Activated CD4-positive, alpha-beta T cell treated with anti-CD3 and anti-CD28 coated beads, Interleukin-2, amount 10 ng/mL, durations not matched to agents 7 days and 5 days (primary cell): ENCODE results near the gene SYNE1. TPM values are rescaled to one million over a fixed set of nuclear protein-coding genes. Genes with fewer than 3 reads are reported as not detected.

Source experiments
- CTCF ChIA-PET: fragments of 350-600 bp; sonication (Branson Sonifier 250); formaldehyde crosslinking; loops from one replicate; lab custom pipeline; 2021; ENCODE audit warnings: antibody characterized with exemption; lab: Charles Lee
- POLR2A ChIA-PET: fragments of 350-600 bp; sonication (Branson Sonifier 250); formaldehyde crosslinking; loops from one replicate; lab custom pipeline; 2021; ENCODE audit warnings: antibody characterized with exemption; lab: Charles Lee
- DNase-seq: peaks from one replicate; pipeline ENCODE4 v3.0.0-alpha.2; 2020
- H3K27ac Mint-ChIP-seq: one replicate; pipeline ENCODE4 v1.8.0; 2021; ENCODE audit warnings: mild to moderate bottlenecking, moderate library complexity, mixed read lengths
- H3K27me3 Mint-ChIP-seq: one replicate; pipeline ENCODE4 v1.8.0; 2021; ENCODE audit warnings: mixed read lengths
- H3K36me3 Mint-ChIP-seq: one replicate; pipeline ENCODE4 v1.8.0; 2021; ENCODE audit warnings: low read depth, mixed read lengths
- H3K4me1 Mint-ChIP-seq: one replicate; pipeline ENCODE4 v1.8.0; 2021; ENCODE audit warnings: mixed read lengths
- H3K4me3 Mint-ChIP-seq: one replicate; pipeline ENCODE4 v1.8.0; 2021; ENCODE audit warnings: mild to moderate bottlenecking, moderate library complexity, mixed read lengths
- H3K9me3 Mint-ChIP-seq: one replicate; pipeline ENCODE4 v1.8.0; 2021; ENCODE audit warnings: mixed read lengths
- total RNA-seq, 2 experiments: library from RNA; stranded (reverse); gene quantifications; one replicate each; pipeline ENCODE4 v1.2.3, GENCODE V29; 2021

SYNE1 gene
- total RNA-seq, 2 experiments from 2014 or later: 98.4 to 99.3 TPM

DNA sequence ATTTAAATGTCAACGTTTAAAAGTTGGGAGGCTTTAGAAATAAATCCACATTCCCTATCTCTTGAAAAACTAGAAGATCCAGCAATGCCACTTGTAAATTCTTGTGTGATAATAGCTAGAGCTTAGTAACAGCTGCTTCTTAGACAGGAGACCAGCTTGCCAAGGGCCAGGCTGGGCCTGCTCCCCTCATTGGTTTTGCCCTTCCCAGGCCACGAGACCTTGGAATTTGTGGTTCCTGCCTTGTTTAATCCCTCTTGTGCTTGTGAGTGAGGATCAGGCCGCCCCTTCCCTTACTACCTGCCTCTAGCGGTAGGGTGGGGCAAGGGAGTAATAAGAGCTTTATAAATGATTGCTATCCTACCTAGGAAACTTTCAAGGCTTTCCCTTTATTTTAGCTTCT is 363.5 kb downstream of the SYNE1 start:
- CTCF ChIA-PET: interaction anchor here (1.2 kb wide), 1 partner anchor 26 kb away, joined by 3 read pairs; no protein-coding TSS in a partner anchor
- no peak overlapping the region for H3K4me3 Mint-ChIP-seq
- POLR2A ChIA-PET: interaction anchor here (0.7 kb wide), 1 partner anchor 41 kb away, joined by 3 read pairs; no protein-coding TSS in a partner anchor

DNA sequence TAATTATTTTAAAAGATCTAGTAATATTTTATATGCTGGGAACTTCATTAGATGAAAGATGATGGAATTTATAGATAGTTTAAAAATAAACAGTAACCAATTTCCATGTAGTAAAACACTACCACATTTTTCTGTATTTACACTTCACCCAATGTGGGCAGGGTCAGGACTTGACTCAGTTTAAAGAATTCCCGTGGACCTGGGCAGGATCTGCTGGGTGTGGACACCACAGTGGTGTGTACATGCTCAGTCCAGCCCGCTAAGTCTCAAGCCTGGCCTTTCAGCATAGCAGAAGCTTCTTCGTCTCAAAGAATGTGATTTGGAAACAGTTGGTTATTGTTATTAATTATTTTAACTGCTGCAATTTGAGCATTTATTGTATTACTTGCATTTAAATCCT is 364.2 kb downstream of the SYNE1 start:
- H3K27ac Mint-ChIP-seq: no peak overlapping the region
- no peaks in the 10 kb centered on the region for H3K27me3 Mint-ChIP-seq
- H3K4me3 Mint-ChIP-seq: no peak overlapping the region
- H3K9me3 Mint-ChIP-seq: no peaks in the 10 kb centered on the region
- peaks cover 14% of the 10 kb centered on the region for H3K4me1 Mint-ChIP-seq
- H3K36me3 Mint-ChIP-seq: peaks cover 27% of the 10 kb centered on the region
- CTCF ChIA-PET: interaction anchor here (1.2 kb wide), 1 partner anchor 25 kb away, joined by 3 read pairs; no protein-coding TSS in a partner anchor
- POLR2A ChIA-PET: no interaction called here
- DNase-seq: no peak

More for the DNA sequence above, 363.5 kb downstream of the SYNE1 start:
- Mint-ChIP-seq H3K27ac (no peak overlapping the region), H3K27me3 (no peaks in the 10 kb centered on the region), H3K36me3 (peaks cover 29% of the 10 kb centered on the region), H3K9me3 (no peaks in the 10 kb centered on the region), H3K4me1 (peaks cover 14% of the 10 kb centered on the region)
- DNase-seq: no peak

DNA sequence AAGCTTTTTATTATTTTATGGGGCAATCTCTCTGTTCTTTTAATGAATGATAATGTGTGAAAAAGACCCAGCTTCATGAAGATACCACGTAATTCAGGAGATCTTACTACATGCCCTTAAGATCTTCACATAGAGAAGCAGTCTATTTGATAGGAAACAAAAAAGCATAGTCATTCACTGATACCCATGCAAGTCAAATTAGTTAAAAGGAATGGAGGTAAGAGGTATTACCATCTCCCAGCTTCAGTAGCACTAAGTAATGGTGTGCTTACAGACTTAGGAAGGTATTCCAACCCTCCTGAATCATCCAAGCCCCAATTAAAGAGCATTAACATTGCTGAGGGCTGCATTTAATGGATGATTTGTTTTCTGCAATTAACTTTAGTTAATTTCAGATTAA is 364.7 kb downstream of the SYNE1 start:
- no peaks in the 10 kb centered on the region for H3K9me3 Mint-ChIP-seq
- H3K27me3 Mint-ChIP-seq: no peaks in the 10 kb centered on the region
- CTCF ChIA-PET: no interaction called here
- peaks cover 14% of the 10 kb centered on the region for H3K4me1 Mint-ChIP-seq
- H3K27ac Mint-ChIP-seq: no peak overlapping the region
- DNase-seq: no peak
- POLR2A ChIA-PET: interaction anchor here (0.6 kb wide), 1 partner anchor 26 kb away, joined by 4 read pairs; no protein-coding TSS in a partner anchor
- H3K36me3 Mint-ChIP-seq: peaks cover 25% of the 10 kb centered on the region
- H3K4me3 Mint-ChIP-seq: no peak overlapping the region

- Mint-ChIP-seq H3K27ac (no peak overlapping the region), H3K9me3 (no peaks in the 10 kb centered on the region), H3K27me3 (no peaks in the 10 kb centered on the region), H3K36me3 (peaks cover 27% of the 10 kb centered on the region), H3K4me1 (peaks cover 14% of the 10 kb centered on the region), H3K4me3 (no peak overlapping the region)
- DNase-seq: no peak
- ChIA-PET CTCF (no interaction called here), POLR2A (interaction anchor here (0.6 kb wide), 1 partner anchor 26 kb away, joined by 4 read pairs; no protein-coding TSS in a partner anchor)
These were observed 365.2 kb downstream of the SYNE1 start for GRCh38 chr6:152271776-152272464.

GRCh38 chr6:152270301-152270925 is 366.7 kb downstream of the SYNE1 start:
- Mint-ChIP-seq H3K9me3 (no peaks in the 10 kb centered on the region), H3K36me3 (peaks cover 30% of the 10 kb centered on the region), H3K4me1 (peaks cover 14% of the 10 kb centered on the region), H3K27me3 (no peaks in the 10 kb centered on the region), H3K4me3 (no peak overlapping the region), H3K27ac (peak overlapping the region; percentile 20)
- no peak for DNase-seq
- ChIA-PET POLR2A (no interaction called here), CTCF (interaction anchor here (0.7 to 1.1 kb wide), 2 partner anchors 22 to 27 kb away, joined by 3 read pairs; no protein-coding TSS in a partner anchor)

DNA sequence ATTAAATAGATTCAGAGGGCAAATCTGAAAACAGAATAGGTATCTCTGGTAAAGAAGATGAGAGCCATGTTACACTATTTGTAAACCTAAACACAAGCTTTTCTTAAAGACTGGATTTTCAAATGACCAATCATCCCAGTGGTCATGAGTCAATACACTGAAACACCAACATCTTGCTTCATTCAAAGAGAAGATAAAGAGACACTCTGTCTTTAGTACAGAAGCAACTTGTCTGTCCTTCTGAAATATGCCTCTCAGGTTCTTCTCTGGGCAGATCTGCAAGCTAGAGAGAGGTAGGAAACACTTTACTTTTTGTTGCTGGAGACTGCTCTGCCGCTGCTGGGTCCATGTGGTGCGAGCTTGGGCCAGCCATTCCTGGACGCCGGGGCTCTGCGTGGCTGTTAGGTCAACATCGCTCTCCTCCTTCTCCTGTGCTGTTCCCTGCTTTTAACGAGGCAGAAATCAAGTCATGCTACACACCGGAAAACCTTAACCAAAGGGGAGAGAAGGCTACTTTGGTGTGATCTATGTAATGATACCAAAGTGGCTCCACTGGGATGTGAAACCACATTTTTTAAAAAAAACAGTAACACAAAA is 368.2 kb downstream of the SYNE1 start:
- peaks cover 2% of the 10 kb centered on the region for H3K9me3 Mint-ChIP-seq
- DNase-seq: no peak
- ChIA-PET CTCF (no interaction called here), POLR2A (no interaction called here)
- no peak overlapping the region for H3K4me3 Mint-ChIP-seq
- peaks cover 39% of the 10 kb centered on the region for H3K36me3 Mint-ChIP-seq
- H3K27ac Mint-ChIP-seq: no peak overlapping the region
- peaks cover 14% of the 10 kb centered on the region for H3K4me1 Mint-ChIP-seq
- H3K27me3 Mint-ChIP-seq: no peaks in the 10 kb centered on the region

DNA sequence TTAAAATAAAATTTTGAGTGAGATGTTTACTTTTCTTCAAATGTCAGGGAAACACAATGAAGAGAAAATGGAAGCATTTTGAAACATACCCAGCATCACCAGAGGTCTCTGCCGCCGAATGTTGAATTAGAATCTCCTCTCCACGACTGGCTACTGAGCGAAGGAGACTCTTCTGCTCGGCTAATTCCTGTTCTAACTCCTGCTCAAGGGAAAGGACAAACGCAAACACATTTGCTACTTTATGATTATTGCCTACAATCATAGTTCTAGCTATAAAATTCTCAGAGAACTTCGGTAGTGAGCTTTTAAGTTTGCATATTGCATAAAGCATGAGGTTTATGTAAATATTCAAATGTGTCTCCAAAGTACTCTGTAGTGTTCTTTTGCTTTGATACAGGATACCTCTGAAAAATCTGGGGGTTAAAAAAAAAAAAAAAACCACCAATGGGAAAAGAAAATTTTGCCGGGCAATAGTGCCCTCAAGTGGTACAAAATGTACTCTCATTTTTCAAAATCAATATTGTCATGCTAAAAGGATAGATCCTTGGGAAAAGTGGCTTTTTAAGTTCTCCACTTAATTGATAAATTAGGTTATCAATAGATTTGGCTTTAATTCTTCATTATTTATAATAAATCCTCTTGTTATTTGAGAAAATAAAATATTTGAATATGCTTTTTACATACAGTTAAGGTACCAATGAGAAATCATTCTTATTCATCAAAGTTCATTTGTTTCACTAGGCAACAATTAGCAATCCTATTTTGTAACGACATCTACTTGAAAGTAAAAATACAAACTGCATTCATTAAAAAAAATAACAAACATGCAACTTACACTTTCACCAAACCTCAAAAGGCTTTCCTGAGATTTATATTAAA is 369.0 kb downstream of the SYNE1 start:
- Mint-ChIP-seq H3K4me1 (peaks cover 14% of the 10 kb centered on the region), H3K36me3 (peaks cover 42% of the 10 kb centered on the region), H3K9me3 (peaks cover 2% of the 10 kb centered on the region), H3K27ac (no peak overlapping the region), H3K4me3 (no peak overlapping the region), H3K27me3 (no peaks in the 10 kb centered on the region)
- ChIA-PET POLR2A (no interaction called here), CTCF (no interaction called here)
- DNase-seq: peak; percentile 37

DNA sequence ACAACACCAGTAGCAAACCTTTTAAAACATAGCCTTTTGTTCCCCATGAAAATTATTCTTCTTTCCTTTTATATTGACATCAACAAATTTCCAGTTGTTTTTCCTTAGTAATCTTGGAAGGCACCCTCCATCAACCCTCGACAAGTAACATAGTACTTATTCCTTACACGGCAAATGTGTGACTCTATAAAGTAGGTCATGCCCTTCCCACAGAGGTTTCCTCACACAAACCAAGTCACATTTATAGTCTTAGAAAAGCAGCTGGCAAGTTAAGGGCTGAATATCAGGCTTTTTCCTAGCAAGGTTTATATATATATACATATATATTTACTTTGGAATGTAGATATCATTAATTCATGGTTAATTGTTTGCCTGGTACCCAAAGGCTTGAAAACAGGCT is 371.5 kb downstream of the SYNE1 start:
- H3K4me3 Mint-ChIP-seq: no peak overlapping the region
- CTCF ChIA-PET: no interaction called here
- H3K27me3 Mint-ChIP-seq: no peaks in the 10 kb centered on the region
- POLR2A ChIA-PET: no interaction called here
- DNase-seq: no peak
- H3K9me3 Mint-ChIP-seq: peaks cover 12% of the 10 kb centered on the region
- H3K4me1 Mint-ChIP-seq: no peaks in the 10 kb centered on the region
- H3K27ac Mint-ChIP-seq: no peak overlapping the region
- H3K36me3 Mint-ChIP-seq: peaks cover 58% of the 10 kb centered on the region

GRCh38 chr6:152263582-152263981 is 373.6 kb downstream of the SYNE1 start:
- Mint-ChIP-seq H3K9me3 (peaks cover 12% of the 10 kb centered on the region), H3K27me3 (no peaks in the 10 kb centered on the region), H3K4me1 (no peaks in the 10 kb centered on the region), H3K4me3 (no peak overlapping the region), H3K27ac (no peak overlapping the region), H3K36me3 (peaks cover 67% of the 10 kb centered on the region)
- CTCF ChIA-PET: interaction anchor here (0.7 kb wide), 1 partner anchor 139 kb away, joined by 4 read pairs; no protein-coding TSS in a partner anchor
- POLR2A ChIA-PET: no interaction called here
- DNase-seq: no peak

GRCh38 chr6:152261179-152261578 is 376.0 kb downstream of the SYNE1 start:
- no peak overlapping the region for H3K27ac Mint-ChIP-seq
- ChIA-PET CTCF (no interaction called here), POLR2A (no interaction called here)

GRCh38 chr6:152259234-152259633 is 377.9 kb downstream of the SYNE1 start:
- POLR2A ChIA-PET: no interaction called here
- H3K36me3 Mint-ChIP-seq: peaks cover 72% of the 10 kb centered on the region
- no peaks in the 10 kb centered on the region for H3K27me3 Mint-ChIP-seq
- CTCF ChIA-PET: no interaction called here
- no peaks in the 10 kb centered on the region for H3K4me1 Mint-ChIP-seq
- no peak for DNase-seq
- no peak overlapping the region for H3K4me3 Mint-ChIP-seq
- no peak overlapping the region for H3K27ac Mint-ChIP-seq
- H3K9me3 Mint-ChIP-seq: peaks cover 11% of the 10 kb centered on the region

More at GRCh38 chr6:152261179-152261578, 376.0 kb downstream of the SYNE1 start:
- Mint-ChIP-seq H3K36me3 (peaks cover 71% of the 10 kb centered on the region), H3K4me1 (no peaks in the 10 kb centered on the region), H3K9me3 (peaks cover 12% of the 10 kb centered on the region), H3K4me3 (no peak overlapping the region), H3K27me3 (no peaks in the 10 kb centered on the region)
- no peak for DNase-seq

GRCh38 chr6:152257581-152257980 is 379.6 kb downstream of the SYNE1 start:
- H3K27me3 Mint-ChIP-seq: no peaks in the 10 kb centered on the region
- no peak for DNase-seq
- POLR2A ChIA-PET: no interaction called here
- CTCF ChIA-PET: no interaction called here
- H3K4me1 Mint-ChIP-seq: no peaks in the 10 kb centered on the region
- peaks cover 69% of the 10 kb centered on the region for H3K36me3 Mint-ChIP-seq
- no peak overlapping the region for H3K4me3 Mint-ChIP-seq
- H3K27ac Mint-ChIP-seq: no peak overlapping the region
- H3K9me3 Mint-ChIP-seq: peaks cover 4% of the 10 kb centered on the region
